IPS-NIHi11 (cell line): Measurements from ENCODE around the gene FREM3.
A peak's percentile ranks its signal among the peaks of the same experiment; 100 is the strongest.

Experiments used
- DNase-seq: peaks from one replicate; pipeline ENCODE4 v3.0.0; 2012; ENCODE audit warnings: mixed read lengths, low spot score

FREM3 gene

GRCh38 chr4:143667461-143667860 lies 33.0 kb downstream of the FREM3 start:
- peak; percentile 42 for DNase-seq

- DNase-seq = no peak
These were observed 42.1 kb downstream of the FREM3 start for GRCh38 chr4:143658336-143658735.

- no peak for DNase-seq
These were observed 45.9 kb downstream of the FREM3 start for GRCh38 chr4:143654571-143654970.

- DNase-seq = no peak
These were observed 47.4 kb downstream of the FREM3 start for GRCh38 chr4:143653031-143653430.

- no peak for DNase-seq
These were observed 57.1 kb downstream of the FREM3 start for GRCh38 chr4:143643399-143643798.

DNA sequence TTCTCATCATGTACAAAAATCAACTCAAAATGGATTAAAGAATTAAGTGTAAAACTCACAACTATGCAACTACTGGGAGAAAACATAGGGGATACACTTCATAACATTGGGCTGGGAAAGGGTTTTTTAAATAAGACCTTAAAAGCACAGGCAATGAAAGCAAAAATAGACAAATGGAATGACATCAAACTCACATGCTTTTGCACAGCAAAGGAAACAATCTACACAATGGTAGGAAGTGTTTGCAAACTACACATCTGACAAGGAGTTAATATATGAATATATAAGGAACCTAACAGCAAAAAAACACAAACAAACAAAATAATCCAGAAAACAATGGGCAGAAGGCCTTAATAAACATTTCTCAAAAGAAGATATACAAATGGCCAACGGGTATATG lies 57.9 kb downstream of the FREM3 start:
- no peak for DNase-seq

DNA sequence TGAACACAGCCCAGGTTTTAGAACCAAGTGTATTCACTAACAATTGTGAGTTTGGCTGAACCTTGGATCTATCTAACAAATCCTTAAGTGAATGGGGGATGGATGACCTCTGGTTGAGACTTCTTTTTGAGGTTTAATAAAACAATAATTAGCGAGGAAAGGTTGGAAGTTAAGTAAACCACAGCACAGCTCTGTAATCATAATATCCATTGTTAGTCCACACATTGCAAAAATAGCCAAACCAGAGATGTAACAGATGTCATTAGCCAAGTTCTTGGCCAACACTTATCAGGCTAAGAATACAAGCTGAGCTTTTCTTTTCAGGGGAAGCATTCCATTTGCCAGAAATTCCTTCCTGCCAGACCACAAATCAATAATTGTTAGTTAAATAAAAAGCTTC lies 59.1 kb downstream of the FREM3 start:
- no peak for DNase-seq

DNA sequence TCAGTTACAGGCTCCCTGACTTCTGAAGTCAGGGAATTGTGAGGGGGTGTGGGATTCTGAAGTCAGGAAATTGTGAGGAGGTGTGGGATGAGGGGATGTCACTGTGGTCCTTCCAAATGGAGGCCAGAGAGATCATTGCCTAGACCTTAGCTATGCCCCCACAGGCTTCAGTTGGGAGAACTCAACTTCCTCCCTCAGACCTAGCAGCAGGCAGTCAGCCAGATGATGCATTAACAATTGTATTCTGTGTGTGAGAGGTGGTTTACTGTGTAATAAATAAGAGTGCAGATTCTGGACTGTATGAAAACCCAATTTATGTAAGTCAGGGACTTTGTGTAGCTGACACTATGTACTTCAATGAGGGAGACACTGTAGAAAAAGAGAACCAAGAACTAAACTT lies 65.7 kb downstream of the FREM3 start:
- no peak for DNase-seq

- no peak for DNase-seq
These were observed 66.6 kb downstream of the FREM3 start for GRCh38 chr4:143633833-143634232.

GRCh38 chr4:143626134-143626911 lies 74.2 kb downstream of the FREM3 start:
- no peak for DNase-seq

GRCh38 chr4:143625632-143626031 lies 74.8 kb downstream of the FREM3 start:
- DNase-seq = no peak

- no peak for DNase-seq
These were observed 76.6 kb downstream of the FREM3 start for GRCh38 chr4:143623896-143624295.

DNA sequence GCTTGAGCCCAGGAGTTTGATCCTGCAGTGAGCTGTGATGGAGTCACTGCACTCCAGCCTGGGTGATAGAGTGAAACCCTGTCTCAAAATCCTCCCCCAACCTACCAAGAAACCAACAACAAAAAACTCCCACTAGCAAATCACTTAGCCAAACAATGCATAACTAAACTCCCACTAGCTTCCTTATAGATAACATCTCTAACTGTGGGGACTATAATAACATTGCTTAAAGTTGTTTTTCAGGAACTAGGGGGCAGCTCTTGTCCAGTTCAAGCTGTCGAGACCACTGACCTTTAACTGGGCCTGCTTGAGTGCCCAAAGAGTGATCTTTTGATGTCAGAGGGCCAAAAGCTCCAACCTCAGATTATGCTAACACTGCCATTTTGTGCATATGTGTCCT lies 81.7 kb downstream of the FREM3 start:
- DNase-seq = no peak

DNA sequence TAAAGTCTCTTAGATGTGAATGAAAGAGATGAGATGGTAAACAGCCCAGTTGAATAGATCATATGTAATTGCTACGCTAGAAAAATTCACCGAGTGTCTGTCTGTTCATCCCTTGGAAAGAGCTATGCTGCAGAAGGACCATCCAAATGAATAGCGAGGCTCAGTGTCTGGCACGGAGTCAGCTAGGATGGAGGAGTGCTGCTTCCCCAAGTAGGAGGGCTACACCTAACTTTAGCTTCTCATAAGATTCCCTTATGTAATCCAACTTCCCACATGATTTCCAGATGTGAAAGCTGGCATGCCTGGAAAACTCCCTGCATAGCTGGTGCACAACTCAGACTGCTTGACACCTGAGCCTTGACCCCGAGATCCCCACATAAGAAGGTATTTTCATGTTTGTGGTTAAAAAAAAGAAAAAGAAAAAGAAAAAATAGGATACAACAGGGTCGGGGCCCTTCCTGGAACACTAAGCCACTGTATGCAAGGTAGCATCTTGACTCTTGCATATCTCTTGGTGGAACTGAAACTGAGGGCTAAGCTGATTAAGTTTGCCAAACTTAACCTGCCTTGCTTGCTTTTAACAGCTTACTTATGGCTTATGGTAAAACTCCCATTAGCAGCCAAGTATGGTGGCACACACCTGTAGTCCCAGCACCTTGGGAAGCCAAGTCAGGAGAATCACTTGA lies 82.3 kb downstream of the FREM3 start:
- DNase-seq = no peak

GRCh38 chr4:143616771-143617170 lies 83.7 kb downstream of the FREM3 start:
- DNase-seq = no peak

DNA sequence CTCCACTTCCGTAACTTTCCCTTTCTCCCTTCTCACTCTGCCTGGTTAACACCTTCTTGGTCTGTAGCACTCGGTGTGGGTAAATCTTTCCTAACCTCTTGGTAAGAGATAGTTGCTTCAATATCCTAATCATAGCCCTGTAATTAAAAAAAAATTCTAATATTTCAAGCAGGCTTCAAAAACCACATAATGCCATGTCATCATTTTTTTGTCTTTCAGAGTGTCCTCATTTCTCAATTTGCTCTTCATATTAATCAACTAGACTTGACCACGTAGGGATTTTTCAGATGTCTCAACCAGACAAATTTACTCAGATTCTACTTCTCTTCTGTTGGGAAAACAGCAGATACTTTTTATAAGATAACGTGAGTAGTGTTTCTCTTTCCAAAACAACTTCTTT lies 91.0 kb downstream of the FREM3 start:
- no peak for DNase-seq

DNA sequence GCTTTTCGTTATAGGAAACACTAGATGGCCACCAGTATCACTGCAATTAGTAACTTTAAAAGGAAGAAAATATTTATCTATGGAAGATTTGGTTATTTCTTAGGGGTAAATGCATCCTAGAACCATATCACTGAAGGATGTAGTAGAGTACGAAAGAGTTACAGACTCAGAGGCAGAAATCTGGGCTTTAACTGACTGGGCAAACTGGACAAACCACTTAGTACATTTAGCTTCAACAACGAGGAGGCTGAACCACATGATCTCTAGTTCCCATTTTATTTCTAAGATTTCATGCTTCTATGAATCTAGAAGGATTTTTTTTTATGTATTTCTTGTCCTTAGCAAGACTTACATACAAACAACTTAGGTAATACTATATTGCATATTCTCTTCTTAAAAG lies 94.0 kb downstream of the FREM3 start:
- no peak for DNase-seq

GRCh38 chr4:143599827-143600226 lies 100.6 kb downstream of the FREM3 start:
- DNase-seq = no peak

DNA sequence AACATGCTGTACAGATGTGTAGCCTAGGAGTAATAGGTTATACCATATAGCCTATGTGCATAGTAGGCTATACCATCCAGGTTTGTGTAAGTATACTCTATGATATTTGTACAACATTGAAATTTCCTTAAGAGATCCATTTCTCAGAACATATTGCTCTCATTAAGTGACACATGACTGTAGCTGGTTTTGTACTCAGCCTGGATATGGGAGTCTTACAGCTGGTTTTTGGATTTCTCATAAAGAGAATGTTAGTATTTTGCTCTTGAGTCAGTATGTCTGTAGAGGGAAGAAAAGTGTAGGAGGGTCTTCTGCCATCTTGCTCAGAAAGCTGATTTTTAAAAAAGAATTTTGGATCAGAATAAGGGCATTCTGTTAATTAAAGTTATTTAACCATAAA lies 101.7 kb downstream of the FREM3 start:
- no peak for DNase-seq

GRCh38 chr4:143597276-143597675 lies 103.2 kb downstream of the FREM3 start:
- no peak for DNase-seq

DNA sequence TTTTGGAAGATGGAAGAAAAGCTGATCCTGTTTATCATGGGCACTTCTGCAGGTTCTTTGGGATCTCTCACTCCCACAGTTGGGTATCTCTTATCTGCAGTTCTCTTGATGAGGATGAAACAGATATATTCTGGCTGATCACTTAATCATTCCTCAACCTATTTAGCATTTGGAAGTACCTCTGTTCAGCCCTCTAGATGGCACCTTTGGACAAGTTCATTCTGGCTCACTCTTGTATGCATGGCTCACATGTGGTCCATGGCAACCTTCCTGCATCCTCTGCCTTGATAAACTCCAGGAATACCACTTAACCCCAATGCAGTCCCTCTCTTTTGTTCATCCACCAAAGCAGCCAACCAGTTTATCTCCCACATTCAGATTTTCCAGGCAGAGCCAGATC lies 112.8 kb downstream of the FREM3 start:
- DNase-seq = no peak

DNA sequence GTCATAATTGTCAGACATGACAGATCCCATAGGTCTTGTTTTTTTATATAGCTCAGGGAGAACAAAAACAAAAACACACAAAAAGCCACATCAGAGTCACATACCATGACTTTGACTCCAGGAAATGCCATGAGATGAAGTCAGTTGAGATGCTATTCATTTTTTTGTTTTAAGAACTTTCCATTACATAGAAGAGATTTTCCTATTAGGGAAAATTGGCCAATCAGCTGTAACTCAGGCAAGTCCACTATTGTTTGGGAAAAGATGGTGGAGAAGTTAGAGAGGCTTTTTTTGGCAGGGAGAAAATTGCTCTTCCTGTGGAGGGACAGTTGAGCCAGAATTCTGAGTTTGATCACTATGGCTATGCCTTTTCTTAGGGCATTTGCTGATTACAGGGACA lies 114.4 kb downstream of the FREM3 start:
- DNase-seq = no peak

- no peak for DNase-seq
These were observed 114.9 kb downstream of the FREM3 start for GRCh38 chr4:143585548-143585947.
